Dedifferentiated amniotic fluid mesenchymal stem cell (primary cell): ENCODE measurements around the gene RADIL.

Source experiments
- DNase-seq: peaks from one replicate; pipeline ENCODE4 v3.0.0-alpha.2; 2016; ENCODE audit errors: extremely low spot score

The RADIL gene

GRCh38 chr7:4851459-4852422, 31.8 kb downstream of the RADIL start:
- DNase-seq: no peak

GRCh38 chr7:4850262-4850795, 33.2 kb downstream of the RADIL start:
- no peak for DNase-seq

DNA sequence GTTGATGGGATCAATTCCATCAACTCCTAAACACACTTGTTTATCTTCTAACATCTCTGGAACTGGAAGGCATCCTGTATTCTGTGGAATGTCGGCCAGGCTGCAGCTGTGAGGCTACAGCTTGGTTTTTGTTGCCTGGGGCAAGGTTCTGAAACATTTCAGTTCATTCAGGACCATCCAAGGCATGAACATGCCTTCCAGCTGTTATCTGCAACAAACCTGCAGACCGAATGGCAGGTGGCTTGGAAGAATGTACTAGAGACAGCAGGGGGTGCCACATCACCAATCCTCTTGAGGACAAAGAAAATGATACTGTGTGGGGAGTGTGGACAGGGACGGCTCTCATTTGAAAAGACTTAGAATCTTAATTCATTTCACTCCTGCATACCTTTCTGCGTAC, 34.1 kb downstream of the RADIL start:
- DNase-seq: no peak

GRCh38 chr7:4845740-4846142, 37.8 kb downstream of the RADIL start:
- no peak for DNase-seq

DNA sequence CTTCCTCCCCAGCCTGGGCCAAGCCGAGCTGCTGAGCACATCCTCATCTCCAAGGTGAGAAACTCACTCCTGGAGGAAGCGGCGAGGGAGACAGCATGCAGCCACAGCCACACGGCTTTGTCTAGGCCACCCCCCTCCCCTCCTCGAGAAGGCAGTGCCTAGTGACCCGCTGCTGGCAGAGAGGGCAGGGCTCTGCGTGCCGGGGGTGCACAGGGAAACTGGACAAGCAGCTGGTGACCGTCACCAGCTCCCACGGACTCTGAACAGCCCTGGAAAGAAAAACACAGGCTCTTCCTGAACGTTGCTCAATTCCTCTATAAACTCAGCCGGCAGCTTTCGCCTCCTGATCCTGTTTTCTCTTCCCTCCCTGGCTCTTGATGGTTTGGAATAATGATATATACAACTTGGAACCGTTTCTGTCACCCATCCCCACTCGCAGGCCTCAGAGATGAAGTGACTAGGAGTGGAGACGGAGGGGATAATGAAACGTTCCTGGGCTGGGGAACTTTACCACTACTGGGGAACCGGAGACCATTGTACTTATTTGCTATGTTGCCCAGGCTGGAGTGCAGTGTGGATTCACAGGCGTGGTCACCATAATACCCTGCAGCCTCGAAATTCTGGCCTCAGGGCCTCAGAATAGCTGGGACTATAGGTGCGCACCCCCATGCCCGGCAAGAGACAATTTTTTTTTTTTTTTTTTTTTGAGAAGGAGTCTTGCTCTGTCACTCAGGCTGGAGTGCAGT, 41.0 kb downstream of the RADIL start:
- no peak for DNase-seq

GRCh38 chr7:4841836-4842235, 41.7 kb downstream of the RADIL start:
- DNase-seq: no peak

- no peak for DNase-seq
Observed at GRCh38 chr7:4841007-4841784, 42.3 kb downstream of the RADIL start.

DNA sequence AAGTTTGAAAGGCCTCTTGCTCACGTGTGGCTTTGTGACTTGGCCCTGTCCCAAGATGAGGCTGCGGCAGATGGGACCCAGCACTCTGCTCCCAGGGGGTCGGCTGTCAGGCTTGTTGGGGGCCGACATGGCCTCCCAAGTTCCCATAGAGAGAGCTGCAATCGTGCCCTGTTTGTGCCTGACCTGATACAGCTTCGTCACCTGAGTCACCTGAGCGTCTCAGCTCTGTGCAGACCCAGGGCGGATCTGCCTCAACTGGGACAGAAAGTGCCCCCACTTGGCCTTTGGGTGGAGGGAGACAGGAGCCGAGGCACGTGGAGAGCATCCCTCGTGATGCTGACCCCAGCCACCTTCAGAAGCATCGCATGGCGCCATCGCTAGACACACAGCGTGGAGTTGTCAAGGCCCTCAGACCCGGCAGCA, 43.4 kb downstream of the RADIL start:
- DNase-seq: no peak

DNA sequence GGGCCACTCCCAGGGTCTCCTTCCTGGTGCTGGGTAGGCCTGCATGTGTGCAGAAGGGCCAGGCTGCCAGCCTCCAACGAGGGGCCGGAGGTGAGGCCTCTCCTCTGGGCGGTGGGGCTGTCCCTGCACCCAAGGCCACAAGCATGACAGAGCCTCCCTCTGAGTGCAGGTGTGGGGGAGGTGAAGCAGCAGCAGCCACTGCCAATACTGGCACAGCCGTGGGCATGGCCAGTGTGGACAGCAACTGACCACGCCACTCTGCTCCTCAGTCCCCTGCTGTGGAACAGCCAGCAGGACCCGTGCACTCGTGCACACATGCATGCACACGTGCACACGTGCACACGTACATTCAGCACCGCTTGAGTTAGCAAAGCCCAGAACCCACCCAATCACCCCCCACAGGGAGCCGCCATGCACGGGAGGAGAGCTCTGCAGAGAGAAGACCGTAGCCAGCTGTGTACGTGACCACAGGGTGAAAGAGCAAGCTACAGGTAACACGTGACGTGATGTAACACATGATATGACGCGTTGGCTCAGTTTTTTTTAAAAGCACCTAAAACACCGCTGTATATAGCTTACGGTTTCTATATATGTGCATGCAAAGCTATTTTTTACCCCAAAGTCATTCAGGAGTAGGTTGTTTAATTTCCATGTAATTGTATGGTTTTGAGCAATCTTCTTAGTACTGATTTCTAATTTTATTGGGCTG, 44.7 kb downstream of the RADIL start:
- no peak for DNase-seq

DNA sequence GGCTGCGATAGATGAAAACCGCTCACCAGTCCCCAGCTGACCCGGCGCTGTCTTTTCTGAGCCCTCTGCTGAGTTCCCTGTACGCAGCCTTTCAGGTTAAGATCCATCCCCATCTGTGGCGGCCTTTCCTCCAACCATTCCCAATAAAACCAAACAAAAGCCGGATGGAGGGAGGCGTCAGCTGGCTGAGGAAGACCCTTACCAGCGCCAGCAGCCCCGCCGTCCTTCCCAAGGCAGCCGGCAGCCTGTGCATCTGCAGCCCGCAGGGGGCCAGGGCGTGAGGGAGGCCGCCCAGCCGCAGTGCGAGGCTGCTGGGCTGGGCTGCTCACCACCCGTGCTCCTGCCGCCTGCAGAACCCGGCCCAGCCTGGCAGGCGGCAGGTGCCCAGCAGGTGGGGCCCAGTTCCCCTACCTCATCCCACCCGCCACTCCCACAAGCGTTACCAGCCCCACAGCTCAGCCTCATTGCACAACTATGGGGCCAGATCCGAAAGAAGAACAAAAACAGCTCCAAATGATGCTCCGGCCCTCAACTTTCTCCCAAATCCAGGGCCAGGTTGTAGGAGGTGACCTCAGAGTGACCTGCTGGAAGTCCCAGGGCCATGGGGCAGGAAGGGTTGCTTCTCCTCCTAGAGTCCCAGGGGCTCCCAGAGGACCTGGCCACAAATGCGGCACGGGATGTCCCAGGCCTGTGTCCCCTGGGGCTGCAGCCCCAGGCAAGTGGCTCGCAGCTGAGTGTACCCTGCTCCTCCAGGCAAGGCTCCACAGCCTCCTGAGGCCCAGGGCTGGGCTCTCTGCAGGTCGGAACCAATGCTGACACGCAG, 45.5 kb downstream of the RADIL start:
- DNase-seq: no peak

GRCh38 chr7:4837041-4837802, 46.3 kb downstream of the RADIL start:
- no peak for DNase-seq

DNA sequence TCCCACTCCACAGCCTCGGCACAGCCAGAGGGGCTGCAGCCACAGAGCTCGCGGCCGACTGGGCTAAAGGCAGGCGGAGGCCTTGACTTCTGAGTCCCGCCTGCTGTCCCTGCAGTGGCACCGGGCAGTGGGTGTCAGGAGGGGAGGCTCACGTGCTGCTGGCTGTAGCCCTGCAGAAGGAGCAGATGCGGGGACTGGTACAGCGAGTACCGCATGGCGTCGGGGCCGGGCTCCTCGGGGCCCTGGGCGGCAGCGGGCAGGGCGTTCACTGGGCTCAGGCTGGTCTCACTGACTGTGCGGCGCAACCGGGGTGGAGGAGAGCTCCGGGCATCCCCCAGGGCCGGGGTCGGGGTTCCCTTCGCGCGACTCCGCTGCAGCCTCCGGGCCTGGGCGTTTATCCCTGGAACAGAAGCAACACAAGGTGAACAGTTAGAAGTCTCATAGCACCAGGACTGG, 47.3 kb downstream of the RADIL start:
- DNase-seq: no peak

GRCh38 chr7:4835398-4836205, 47.9 kb downstream of the RADIL start:
- no peak for DNase-seq

GRCh38 chr7:4834601-4835397, 48.7 kb downstream of the RADIL start:
- no peak for DNase-seq

DNA sequence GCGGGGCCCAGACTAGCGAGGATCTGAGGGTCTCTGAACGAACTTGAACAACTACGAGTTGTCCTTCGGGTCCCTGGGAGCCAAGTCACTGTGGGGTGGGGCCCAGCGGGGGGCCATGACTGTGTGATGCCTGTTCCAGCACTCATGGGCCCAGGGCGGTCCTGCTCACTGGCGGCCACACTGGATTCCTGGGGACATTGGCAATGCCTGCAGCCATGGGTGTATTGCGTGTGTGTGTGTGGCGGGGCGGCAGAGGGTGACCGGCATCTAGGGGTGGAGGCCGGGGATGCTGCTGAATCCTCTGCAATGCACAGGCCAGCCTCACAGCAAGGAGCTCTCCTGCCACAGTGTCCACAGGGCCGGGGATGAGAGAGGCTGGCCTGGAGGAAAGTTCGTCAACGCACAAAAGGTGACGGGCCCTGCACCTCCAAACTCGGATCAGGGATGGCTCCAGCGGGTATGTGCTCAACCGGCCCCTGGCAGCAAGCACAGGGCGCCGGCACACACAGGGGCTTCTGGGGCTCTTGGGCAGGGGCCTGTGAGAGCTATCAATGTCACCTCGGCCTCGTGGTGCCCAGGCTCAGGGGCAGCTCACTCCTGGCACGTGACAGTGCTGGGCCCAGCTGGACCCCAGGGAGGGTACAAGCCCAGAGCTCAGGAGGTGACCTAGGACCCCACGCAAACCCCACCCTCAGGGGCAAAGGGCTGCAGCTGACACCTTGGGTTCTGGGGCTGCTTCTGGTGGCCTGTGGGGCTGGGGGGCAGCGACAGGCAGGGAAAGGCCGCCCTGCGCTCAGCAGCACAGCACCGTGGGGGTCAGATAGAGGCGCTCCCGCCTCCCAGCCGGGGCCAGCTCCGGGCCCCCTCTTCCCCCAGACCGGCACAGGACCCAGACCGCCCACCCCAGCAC, 49.6 kb downstream of the RADIL start:
- no peak for DNase-seq

- DNase-seq: no peak
Observed at GRCh38 chr7:4833176-4833575, 50.3 kb downstream of the RADIL start.

DNA sequence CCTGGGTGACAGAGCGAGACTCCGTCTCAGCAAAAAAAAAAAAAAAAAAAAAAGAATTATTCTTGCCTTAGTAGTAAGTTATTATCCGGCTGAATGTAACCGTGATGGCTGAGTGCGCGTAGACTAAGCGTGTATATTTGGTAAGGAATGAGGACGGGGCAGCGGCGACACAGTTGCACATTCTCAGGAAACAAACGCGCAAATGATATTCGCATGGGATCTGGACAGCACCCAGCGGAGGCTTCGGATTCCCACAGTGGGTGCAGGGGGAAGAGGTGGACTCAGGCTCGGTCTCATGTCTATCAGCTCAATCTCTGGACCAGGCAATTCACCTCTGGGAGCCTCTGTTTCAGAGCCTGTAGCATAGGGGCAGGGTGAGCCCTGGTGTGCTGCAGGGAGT, 50.8 kb downstream of the RADIL start:
- no peak for DNase-seq
